SIG-M5 (cell line): ENCODE data around the gene CPA4.
"Not testable (repeated sequence)": the region's sequence is repeated elsewhere in the genome, so short reads cannot be mapped to it uniquely, and the experiment has no call there.

Experiments used
- DNase-seq: peaks from one replicate; lab custom pipeline; 2025; lab: John Stamatoyannopoulos, UW

Gene CPA4

DNA sequence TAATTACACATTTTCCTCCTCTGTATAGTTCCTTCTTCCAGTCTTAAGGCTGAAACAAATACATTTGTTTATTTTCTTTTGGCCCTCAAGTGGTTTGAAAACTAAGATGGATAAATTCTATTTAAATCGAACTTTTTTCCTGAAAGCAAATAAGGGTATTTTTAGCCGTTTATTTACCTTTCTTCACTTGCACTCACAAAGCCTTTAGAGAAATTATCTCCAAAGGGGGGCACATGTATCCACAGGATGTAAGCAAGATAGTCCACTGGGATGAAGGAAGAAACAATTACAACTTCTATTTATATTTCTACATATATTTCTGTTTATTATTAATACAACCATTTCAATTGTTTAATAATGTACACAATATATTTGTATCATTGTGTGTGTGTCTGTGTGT lies 10.2 kb downstream of the CPA4 start:
- no peak for DNase-seq

DNA sequence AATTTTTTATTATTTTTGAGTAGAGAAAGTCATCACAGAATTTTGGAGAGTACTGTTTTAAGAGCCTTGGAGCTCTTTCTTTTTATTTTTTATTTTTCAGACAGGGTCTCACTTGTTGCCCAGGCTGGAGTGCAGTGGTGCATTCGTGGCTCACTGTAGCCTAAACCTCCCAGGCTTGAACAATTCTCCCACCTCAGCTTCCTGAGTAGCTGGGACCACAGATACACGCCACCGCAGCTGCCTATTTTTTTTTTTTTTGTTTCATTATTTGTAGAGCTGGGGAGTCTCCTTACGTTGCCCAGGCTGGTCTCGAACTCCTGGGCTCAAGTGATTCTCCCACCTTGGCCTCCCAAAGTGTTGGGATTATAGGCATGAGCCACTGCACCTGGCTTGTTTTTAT lies 10.6 kb downstream of the CPA4 start:
- no peak for DNase-seq

DNA sequence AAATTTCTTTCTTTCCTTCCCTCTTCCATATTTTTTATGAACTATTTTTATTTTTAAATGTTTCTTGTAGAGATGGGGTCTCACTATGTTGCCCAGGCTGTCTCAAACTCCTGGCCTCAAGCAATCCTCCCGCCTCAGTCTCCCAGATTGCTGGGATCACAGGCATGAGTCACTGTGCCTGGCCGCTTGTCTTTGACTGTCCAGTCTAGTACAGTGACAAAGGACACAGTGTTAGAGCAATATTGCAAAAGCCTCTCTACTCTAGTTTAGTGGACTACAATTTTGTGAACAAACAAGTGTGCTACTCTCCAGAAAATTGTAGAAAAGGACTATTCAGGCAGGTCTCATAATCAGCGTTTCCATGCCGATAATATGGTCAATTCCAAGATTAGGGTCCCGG lies 11.0 kb downstream of the CPA4 start:
- no peak for DNase-seq

DNA sequence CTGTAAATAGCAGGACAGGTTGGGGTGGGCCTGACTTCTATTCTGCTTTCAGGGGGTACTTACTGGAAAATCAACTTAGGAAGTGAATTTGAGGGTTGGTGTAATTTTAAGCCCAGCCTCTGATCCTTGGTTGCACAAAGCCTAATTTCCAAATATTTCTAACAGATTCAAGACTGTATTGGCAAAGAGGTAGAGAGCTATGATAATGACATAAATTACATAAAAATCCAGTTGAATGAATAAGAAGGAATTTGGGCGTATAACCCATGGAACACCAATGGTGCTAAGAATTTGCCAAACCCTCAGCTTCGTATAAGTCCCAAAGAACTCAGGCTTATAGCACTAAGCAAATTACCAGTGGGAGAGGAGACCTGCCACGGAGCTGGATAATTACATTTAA lies 11.9 kb downstream of the CPA4 start:
- no peak for DNase-seq

DNA sequence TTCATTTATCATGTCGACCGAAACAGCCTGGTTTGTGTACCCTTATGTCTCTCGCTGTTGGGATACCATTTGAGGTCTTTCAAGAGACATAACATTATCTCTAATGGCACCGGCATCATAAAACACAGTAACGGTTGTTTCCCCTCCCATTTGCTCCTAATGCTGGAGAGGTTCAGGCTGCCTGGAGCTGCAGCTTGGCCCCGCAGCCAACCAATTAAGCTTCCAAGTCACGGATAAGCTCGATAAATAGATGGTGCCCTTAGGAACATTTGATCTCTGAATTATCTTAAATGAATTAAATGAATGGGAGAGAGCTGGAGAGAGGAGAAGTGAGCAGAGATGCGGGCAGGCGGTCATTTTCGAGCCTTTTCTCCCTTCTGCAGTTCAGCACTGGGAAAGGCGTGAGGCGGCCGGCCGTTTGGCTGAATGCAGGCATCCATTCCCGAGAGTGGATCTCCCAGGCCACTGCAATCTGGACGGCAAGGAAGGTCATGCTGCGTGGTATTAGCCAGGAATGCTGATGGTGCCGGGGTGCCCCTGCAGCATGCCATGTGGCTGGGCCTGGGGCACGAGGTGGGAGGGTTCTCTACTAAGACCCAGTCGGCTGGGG lies 12.6 kb downstream of the CPA4 start:
- no peak for DNase-seq

DNA sequence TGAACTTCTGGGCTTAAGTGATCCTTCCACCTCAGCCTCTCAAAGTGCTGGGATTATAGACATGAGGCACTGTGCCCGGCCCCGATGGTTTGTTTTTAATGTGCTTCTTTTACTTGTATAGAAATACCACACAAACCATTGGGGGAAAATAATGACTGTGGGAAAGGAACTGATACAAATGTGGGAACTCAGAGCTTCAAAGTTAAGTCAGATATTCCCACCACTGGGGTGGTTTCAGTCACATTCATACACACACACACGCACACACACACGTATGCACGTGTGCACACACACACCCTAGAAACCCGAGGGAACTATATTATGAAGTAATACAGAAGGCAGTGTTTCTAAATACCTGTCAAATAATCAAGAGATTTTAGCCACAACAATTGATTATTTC lies 17.0 kb downstream of the CPA4 start:
- DNase-seq, result no peak

DNA sequence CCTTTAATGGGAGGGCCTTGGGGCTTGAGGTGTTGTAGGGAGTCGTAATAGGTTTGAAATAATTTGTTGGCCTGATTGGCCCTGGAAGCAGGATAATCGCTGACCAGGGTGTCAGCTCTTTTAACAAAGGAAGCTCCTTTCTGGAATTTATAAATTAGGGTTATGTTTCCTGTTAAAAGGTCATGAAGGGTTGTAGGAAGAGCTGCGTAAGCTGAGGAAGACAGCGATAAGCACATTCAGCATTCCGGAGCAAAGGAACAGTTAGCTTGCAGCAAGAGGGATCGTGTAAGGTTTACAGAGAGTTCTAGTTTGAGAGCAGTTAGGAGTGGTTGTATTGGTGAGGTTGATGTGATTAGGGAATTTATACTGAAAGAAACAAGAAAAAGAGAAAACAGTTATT lies 21.3 kb downstream of the CPA4 start:
- DNase-seq, result no peak

DNA sequence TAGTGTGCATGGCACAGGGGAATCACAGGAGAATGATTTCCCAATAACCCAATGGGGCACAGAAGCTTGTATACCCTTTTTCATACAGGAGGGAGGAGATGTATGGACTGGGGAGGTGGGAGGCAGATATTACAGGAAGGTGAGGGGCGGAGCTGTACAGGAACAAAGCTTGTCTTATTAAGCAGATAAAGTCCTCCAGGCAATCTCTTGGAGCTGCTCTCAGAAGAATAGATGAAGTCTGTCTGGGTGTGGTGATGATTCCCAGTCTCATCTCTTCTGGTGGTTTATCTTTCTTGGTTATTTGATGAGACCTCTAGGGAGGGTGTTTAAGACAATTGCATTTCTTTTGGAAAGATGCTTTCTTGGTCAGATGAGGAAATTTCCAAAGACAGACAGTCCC lies 26.6 kb downstream of the CPA4 start:
- DNase-seq, result no peak

DNA sequence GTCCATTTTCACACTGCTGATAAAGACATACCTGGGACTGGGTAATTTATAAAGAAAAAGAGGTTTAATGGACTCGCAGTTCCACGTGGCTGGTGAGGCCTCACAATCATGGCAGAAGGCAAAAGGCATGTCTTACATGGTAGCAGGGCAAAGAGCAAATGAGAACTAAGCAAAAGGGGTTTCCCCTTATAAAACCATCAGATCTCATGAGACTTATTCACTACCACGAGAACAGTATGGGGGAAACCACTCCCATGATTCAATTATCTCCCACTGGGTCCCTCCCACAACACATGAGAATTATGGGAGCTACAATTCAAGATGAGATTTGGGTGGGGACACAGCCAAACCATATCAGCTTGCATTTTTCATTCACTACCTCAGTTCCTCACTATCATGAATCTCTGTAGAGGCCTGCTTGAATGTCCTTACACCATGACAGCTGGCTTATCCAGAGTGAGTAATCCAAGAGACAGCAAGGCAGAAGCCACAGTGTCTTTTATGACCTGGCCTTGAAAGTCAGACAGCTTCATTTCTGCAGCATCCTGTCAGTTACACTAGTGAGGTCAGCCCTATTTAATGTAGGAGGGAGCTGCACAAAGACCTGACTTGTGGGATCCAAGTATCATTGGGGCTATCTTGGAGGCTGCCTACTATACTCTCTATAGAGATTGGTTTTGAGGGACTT lies 28.7 kb downstream of the CPA4 start:
- not testable (repeated sequence) for DNase-seq

DNA sequence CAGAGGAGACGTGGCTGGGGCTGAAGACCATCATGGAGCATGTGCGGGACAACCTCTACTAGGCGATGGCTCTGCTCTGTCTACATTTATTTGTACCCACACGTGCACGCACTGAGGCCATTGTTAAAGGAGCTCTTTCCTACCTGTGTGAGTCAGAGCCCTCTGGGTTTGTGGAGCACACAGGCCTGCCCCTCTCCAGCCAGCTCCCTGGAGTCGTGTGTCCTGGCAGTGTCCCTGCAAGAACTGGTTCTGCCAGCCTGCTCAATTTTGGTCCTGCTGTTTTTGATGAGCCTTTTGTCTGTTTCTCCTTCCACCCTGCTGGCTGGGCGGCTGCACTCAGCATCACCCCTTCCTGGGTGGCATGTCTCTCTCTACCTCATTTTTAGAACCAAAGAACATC lies 29.7 kb downstream of the CPA4 start:
- no peak for DNase-seq

DNA sequence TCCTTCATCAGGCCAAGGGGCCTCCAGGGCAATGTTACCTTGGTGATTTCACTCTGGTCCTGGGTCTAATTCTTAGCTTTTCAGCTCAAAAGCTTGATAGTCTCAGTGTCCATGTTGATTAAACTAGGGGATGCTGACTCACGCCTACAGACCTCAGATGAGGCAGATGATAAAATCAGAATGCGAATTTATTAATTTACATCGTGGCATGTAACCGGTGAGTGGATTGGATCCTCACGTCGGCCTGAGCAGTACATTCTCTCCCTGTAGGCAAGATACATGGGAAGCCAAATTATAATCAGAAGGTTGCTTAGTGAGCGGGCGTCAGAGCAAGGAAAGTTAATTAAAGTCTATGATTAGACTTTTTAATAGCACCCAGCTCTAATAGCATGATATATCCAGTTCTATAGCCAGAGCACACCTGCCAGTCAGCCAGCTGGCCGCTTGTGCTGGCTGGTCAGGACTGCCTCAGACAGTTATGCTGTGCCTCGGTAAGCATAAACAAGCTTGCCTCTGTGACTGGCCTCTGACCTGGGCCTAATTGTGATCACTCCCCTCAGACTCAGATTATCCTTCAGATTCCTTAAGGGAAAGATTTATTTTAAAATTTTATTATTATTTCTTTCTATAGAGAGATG lies 31.5 kb downstream of the CPA4 start:
- no peak for DNase-seq

DNA sequence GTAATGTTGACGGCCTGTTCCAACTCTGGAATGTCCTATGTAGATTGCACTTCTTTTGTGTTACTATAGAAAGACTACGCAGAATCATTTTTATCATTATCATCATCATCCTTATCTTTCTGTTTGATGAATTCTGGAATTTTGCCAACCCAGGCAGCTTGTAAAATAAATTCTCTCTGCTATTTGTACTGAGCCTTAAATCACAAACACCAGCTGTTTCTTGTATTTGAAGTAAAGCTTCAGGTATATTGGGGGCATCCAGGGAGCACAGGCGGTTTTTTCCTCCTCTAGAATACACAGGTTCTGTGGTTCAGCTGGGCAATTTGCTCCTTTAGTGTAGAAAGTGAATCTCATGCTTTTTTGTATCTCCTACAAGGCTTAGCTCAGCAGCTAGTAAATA lies 36.7 kb downstream of the CPA4 start:
- DNase-seq, result no peak

DNA sequence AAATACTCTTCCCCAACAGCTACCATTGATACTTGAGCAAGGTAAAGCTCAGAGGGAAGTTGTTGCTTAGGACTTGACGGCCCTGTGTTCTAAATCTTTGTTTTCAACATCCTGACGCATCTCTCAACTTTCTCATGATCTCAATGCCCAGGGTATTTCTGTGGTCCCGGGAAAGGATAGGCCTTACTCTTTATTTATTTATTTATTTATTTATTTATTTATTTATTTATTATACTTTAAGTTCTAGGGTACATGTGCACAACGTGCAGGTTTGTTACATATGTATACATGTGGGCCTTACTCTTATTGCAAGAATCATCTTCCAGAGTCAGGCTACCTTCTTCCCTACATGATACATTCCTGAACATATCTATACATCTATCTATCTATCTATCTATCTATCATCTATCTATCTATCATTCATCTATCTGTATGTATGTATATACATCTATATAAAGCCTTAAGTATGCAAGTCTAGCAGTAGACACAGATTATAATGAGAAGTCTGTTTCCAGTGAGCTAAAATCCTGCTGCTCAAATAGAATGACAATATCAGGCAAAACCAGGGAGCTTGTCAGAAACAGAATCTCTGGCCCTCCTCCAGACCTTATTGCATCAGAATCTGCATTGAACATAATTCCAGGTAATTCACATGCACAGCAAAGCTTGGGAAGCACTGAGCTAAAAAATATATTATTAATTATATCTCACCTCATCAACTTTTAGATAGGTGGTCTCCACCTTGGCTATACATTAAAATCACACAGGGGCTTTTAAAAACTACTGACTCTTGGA lies 39.5 kb downstream of the CPA4 start:
- no peak for DNase-seq

DNA sequence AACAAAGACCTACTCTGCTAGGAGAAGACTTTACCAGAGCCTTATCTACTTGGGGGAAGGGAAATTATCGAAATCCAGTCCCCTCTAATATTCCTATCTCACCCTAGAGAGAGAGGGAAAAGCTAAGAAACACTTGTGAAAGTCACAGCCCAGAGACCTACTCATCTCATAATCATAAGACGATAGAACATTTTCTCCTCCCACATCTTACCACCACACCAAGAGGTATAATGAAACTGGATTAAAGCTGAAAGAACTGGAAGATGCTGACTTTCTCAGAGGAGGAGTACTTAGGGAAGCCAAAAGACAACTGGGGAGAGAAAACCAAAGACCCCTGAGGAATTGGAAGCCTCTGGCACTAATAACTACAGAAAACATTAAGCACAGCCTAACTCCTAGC lies 40.9 kb downstream of the CPA4 start:
- no peak for DNase-seq

DNA sequence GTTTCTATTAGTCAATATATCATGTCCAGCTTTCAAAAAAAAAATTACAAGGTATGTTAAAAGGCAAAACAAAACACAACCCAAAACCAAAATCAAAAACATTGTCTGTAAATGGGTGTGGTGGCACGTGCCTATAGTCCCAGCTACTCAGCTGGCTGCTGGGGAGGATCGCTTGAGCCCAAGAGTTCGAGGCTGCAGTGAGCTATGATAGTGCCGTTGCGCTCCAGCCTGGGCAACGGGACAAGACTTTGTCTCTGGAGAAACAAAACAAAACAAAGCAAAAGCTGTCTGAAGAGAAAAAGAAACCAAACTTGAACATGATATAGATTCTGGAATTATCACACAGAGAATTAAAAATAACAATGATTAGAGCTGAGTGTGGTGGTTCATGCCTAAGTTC lies 41.3 kb downstream of the CPA4 start:
- no peak for DNase-seq

DNA sequence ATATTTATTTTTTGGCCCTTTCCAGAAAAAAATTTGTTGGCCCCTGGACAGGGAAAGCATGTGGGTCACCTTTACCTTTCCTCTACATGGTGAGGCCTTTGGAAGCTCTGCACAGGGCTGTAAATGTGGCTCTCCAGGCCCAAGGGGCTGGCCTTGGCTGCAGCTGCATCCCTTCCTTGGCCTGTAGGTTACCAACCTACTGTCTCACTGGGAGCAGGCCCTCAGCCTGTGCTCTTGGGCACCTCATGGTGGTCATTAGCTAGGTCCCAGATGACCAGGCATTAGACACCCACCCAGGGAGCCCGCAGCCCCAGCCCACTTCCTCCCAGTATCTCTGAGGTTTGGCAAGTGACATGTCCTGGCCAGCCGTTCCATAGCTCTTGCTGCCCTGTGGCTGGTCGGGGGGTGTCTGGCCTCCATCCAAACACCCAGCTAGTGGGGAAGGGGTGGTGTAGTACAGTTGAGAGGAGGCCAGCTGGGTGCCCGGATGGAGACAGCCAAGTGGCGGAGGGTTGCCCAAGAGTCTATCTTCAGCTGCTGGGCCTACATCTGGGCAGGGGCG lies 44.5 kb downstream of the CPA4 start:
- DNase-seq, result no peak

DNA sequence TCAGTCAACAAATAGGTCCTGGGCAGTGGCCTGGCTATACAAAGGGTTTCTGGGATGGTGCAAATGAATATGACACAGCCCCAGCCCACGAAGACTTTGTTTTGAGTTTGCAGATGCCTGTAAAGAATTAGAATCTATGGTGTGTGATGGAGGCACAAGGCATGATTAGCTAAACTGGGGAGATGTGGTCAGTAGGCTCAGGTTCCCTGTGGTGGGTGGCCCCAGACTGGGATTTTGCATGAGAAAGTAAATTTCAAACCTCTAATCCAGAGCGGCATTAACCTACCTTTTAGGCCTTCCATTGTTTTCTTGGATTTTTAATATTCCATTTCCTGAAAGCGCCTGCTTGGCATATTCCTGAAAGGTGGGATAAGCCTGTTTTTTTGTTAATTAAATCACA lies 45.3 kb downstream of the CPA4 start:
- DNase-seq, result no peak

DNA sequence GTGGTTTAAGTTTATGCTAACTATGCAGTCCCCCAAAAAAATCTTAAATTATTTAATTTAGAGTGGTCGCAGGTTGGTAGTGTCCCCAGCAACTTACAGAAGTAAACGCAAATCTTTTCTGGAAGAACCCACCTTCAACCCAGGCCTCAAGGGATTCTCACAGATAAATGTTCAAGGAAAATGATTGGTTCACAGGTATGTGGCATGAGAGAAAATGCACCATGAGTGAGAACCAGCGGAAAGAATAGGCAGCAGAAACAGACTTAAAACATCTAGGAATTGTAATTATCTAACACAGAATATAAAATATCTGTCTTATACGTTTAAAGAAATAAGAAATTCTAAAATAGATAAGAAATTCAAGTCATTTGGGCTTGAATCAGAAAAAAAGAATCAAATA lies 48.9 kb downstream of the CPA4 start:
- no peak for DNase-seq

DNA sequence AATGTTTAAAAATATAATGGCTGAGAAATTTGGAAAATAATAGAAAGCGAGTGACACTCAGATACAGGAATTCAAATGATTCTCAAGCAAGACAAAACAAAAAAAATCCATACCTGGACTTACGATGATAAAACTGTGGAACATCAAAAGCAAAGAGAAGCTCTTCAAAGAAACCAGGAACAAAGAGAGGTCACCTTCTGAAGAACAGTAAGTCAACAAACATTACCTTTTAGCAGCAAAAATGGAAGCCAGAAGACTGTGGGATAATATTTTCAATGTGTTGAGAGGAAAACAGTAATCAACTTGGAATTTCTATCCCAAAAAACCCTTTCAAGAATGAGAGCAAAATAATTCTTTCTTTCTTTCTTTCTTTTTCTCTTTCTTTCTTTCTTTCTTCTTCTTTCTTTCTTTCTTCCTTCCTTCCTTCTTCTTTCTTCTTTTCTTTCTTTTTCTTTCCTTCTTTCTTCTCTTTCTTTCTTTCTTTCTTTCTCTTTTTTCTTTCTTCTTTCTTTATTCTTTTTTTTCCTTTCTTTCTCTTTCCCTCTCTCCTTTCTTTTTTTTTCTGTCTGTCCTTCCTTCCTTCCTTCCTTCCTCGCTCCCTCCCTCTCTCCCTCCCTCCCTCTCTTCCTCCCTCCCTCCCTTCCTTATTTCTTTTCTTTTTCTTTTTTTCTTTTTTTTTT lies 49.9 kb downstream of the CPA4 start:
- DNase-seq, result no peak

DNA sequence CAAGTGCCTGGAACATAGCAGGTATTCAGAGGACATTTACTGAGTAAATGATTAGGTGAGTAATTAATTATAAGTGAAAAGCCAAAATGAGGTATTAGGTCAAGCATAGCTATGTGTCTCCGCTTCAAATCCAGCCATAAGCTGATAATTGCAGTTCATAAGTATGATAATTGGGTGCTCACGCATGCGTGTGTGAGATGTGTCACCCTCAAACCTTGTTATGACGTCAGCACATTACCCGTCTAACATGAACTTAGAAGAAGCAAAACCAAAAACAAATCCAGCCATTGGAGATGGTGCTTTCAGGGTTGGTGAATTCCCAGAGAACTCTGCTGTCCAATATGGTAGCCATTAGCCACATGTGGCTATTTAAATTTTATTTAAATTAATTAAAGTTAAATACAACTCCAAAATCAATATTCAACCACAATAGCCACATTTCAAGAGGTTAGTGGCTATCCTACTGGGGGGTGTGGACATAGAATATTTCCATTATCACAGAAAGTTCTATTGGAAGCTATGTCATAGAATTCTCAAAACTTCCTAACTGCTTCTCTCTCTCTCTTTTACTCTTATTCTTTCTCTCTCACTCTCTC lies 51.4 kb downstream of the CPA4 start, which contains the start of gene CPA5:
CPA5 (plus strand) TSS at position 546 of the 596 bp plus-strand sequence. CDS start 1,670 bp downstream, outside the sequence.
- no peak for DNase-seq

DNA sequence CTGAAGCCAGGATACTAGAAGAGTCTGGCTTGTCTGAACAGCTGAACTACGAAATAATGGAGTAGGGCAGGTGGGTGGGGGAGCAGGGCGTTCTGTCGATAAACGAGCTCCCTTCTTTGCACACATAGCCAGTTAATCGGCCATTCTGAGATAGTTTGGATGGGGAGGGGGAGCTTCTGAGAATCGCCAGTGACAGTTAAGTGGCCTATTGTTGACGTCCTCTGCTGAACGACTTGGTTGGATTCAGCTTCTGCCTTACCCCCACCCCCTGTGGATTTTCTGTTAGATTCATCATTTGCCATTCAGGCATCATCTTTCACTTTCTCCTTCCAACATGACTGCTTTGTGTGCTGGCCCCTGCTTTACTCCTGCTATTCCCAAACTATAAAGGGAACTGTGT lies 52.2 kb downstream of the CPA4 start:
- DNase-seq, result no peak
